IMR-90 (cell line): Measurements from ENCODE around the gene PKP3.

Experiments used
- BHLHE40 ChIP-seq: fragments of 150-350 bp; IDR thresholded peaks from 2 replicates; pipeline ENCODE4 v1.6.1; 2016; ENCODE audit warnings: mild to moderate bottlenecking, low read depth, low read length
- CEBPB ChIP-seq: IDR thresholded peaks from 2 replicates; pipeline ENCODE4 v1.6.1; 2012; ENCODE audit warnings: low read depth, low read length, improper control_type of control experiment
- CHD1 ChIP-seq: IDR thresholded peaks from 2 replicates; pipeline ENCODE4 v1.6.1; 2012; ENCODE audit warnings: low read depth, low read length, improper control_type of control experiment
- CTCF ChIP-seq: conservative IDR thresholded peaks from 2 replicates; pipeline ENCODE4 v1.5.1; 2012; ENCODE audit warnings: mild to moderate bottlenecking, low read depth, low read length, improper control_type of control experiment
- ELK1 ChIP-seq: fragments of 150-350 bp; IDR thresholded peaks from 2 replicates; pipeline ENCODE4 v1.6.1; 2016; ENCODE audit warnings: low read depth, mild to moderate bottlenecking, low read length, moderate library complexity, borderline replicate concordance
- MAFK ChIP-seq: IDR thresholded peaks from 2 replicates; pipeline ENCODE4 v1.6.1; 2012; ENCODE audit warnings: low read depth, low read length, improper control_type of control experiment
- MAZ ChIP-seq: IDR thresholded peaks from 2 replicates; pipeline ENCODE4 v1.6.1; 2012; ENCODE audit warnings: low read depth, mild to moderate bottlenecking, low read length, improper control_type of control experiment, moderate library complexity, borderline replicate concordance
- MXI1 ChIP-seq: IDR thresholded peaks from 2 replicates; pipeline ENCODE4 v1.6.1; 2012; ENCODE audit warnings: low read depth, mild to moderate bottlenecking, low read length, moderate library complexity, borderline replicate concordance
- NFE2L2 ChIP-seq: fragments of 150-350 bp; IDR thresholded peaks from 2 replicates; pipeline ENCODE4 v1.6.1; 2016; ENCODE audit warnings: low read depth, mild to moderate bottlenecking, low read length
- POLR2A ChIP-seq: IDR thresholded peaks from 2 replicates; pipeline ENCODE4 v1.6.1; 2012; ENCODE audit warnings: mild to moderate bottlenecking, low read depth, low read length
- RAD21 ChIP-seq: IDR thresholded peaks from 2 replicates; pipeline ENCODE4 v1.6.1; 2012; ENCODE audit warnings: low read length, improper control_type of control experiment
- RFX5 ChIP-seq: IDR thresholded peaks from 2 replicates; pipeline ENCODE4 v1.8.0; 2012; ENCODE audit warnings: low read depth, mild to moderate bottlenecking, low read length, moderate library complexity
- USF2 ChIP-seq: fragments of 150-350 bp; IDR thresholded peaks from 2 replicates; pipeline ENCODE4 v1.6.1; 2017; ENCODE audit warnings: mild to moderate bottlenecking, antibody characterized with exemption, low read length, low read depth

- no peak for TF ChIP-seq POLR2A
- TF ChIP-seq RFX5: no peak
- TF ChIP-seq CTCF: no peak
- no peak for TF ChIP-seq NFE2L2
- no peak for TF ChIP-seq USF2
- no peak for TF ChIP-seq MXI1
- no peak for TF ChIP-seq RAD21
- TF ChIP-seq ELK1: no peak
- TF ChIP-seq MAZ: no peak
- TF ChIP-seq CHD1: no peak
- TF ChIP-seq CEBPB: no peak
- TF ChIP-seq BHLHE40: no peak
- TF ChIP-seq MAFK: no peak
These were observed 49.0 kb upstream of the PKP3 start for GRCh38 chr11:344836-345578.
